PC-3 (cell line): Measurements from ENCODE around the gene USP20. TPM values are rescaled to one million over a fixed set of nuclear protein-coding genes. Genes with fewer than 3 reads are reported as not detected.

Experiments used
- ATAC-seq: fragments of 200-7000 bp; cut with Tn5 transposase; 2 replicates; pipeline ENCODE4 v1.9.1; 2020; ENCODE audit warnings: mild to moderate bottlenecking, moderate library complexity
- BruUV-seq: library from RNA; stranded (reverse); fragments of 400-500 nt; replicated peaks from 2 replicates; lab custom pipeline; 2021; lab: Mats Ljungman, UMichigan
- CTCF ChIA-PET: fragments of 300-600 bp; sonication (Branson Sonifier 250); formaldehyde crosslinking; loops from one replicate; lab custom pipeline; 2022; ENCODE audit warnings: antibody characterized with exemption; lab: Charles Lee
- POLR2A ChIA-PET: fragments of 300-600 bp; sonication (Branson Sonifier 250); formaldehyde crosslinking; loops from one replicate; lab custom pipeline; 2022; ENCODE audit warnings: antibody characterized with exemption; ENCODE audit not compliant: unreplicated experiment; lab: Charles Lee
- DNase-seq: peaks from one replicate; pipeline ENCODE4 v3.0.0-alpha.2; 2015
- H2AFZ ChIP-seq: fragments of 300-600 bp; sonication (generic); 2 replicates; pipeline ENCODE4 v1.6.0; 2016; ENCODE audit warnings: antibody characterized with exemption, low read length
- H3F3A ChIP-seq: fragments of 300-600 bp; sonication (generic); one replicate; pipeline ENCODE4 v1.6.0; 2017; ENCODE audit warnings: antibody characterized with exemption, low read length, control low read depth, mild to moderate bottlenecking; ENCODE audit not compliant: unreplicated experiment
- H3K27ac ChIP-seq: fragments of 300-600 bp; sonication (generic); 2 replicates; pipeline ENCODE4 v1.5.1; 2016; ENCODE audit warnings: mild to moderate bottlenecking, low read length
- H3K27me3 ChIP-seq: fragments of 300-600 bp; sonication (generic); 2 replicates; pipeline ENCODE4 v1.6.1; 2016; ENCODE audit warnings: low read length, mixed read lengths
- H3K36me3 ChIP-seq: fragments of 300-600 bp; sonication (generic); 2 replicates; pipeline ENCODE4 v1.6.1; 2016; ENCODE audit warnings: low read depth, mixed run types, low read length, mixed read lengths
- H3K4me1 ChIP-seq: fragments of 300-600 bp; sonication (generic); 2 replicates; pipeline ENCODE4 v1.5.1; 2016; ENCODE audit warnings: low read length; ENCODE audit not compliant: insufficient read depth
- H3K4me2 ChIP-seq: fragments of 300-600 bp; sonication (generic); 2 replicates; pipeline ENCODE4 v1.6.0; 2016; ENCODE audit warnings: low read length
- H3K4me3 ChIP-seq: fragments of 300-600 bp; sonication (generic); 2 replicates; pipeline ENCODE4 v1.5.1; 2016; ENCODE audit warnings: mild to moderate bottlenecking, low read length, mixed read lengths
- H3K79me2 ChIP-seq: fragments of 300-600 bp; sonication (generic); 2 replicates; pipeline ENCODE4 v1.6.1; 2017; ENCODE audit warnings: low read length, mixed read lengths
- H3K9ac ChIP-seq: fragments of 300-600 bp; sonication (generic); 2 replicates; pipeline ENCODE4 v1.6.0; 2016; ENCODE audit warnings: mild to moderate bottlenecking, low read length
- H3K9me2 ChIP-seq: fragments of 300-600 bp; sonication (generic); replicated peaks from 2 replicates; pipeline ENCODE4 v1.6.1; 2016; ENCODE audit warnings: mixed run types, low read length, mixed read lengths
- H3K9me3 ChIP-seq: fragments of 300-600 bp; sonication (generic); 2 replicates; pipeline ENCODE4 v1.6.1; 2016; ENCODE audit warnings: low read length, mixed read lengths
- H4K20me1 ChIP-seq: fragments of 300-600 bp; sonication (generic); 2 replicates; pipeline ENCODE4 v1.6.1; 2016; ENCODE audit warnings: low read length, mixed read lengths
- EZH2 ChIP-seq: fragments of 300-600 bp; sonication (generic); IDR thresholded peaks from one replicate; pipeline ENCODE4 v1.6.1; 2017; ENCODE audit warnings: antibody characterized with exemption, mild to moderate bottlenecking, low read length; ENCODE audit not compliant: unreplicated experiment
- EZH2phosphoT487 ChIP-seq: fragments of 300-600 bp; sonication (generic); IDR thresholded peaks from 2 replicates; pipeline ENCODE4 v1.6.1; 2018; ENCODE audit warnings: mild to moderate bottlenecking, antibody characterized with exemption, low read length, borderline replicate concordance
- intact Hi-C: fragments of 100-400 bp; cut with micrococcal nuclease; formaldehyde crosslinking; loops from 2 replicates; pipeline ENCODE4 v1.9.0; 2023
- total RNA-seq: library from RNA; depleted of rRNA; stranded (reverse); fragments of >200 nt; gene quantifications from 2 replicates; pipeline ENCODE4 v1.2.3, GENCODE V29; 2014
- TF ChIP-seq, protein P1 (sequence below): fragments of 300-600 bp; sonication (generic); conservative IDR thresholded peaks from 2 replicates; pipeline ENCODE4 v1.5.1; 2017; ENCODE audit warnings: antibody characterized with exemption, low read depth, mild to moderate bottlenecking, low read length

The USP20 gene
- total RNA-seq, 1 experiment from 2014 or later = 15.0 TPM

DNA sequence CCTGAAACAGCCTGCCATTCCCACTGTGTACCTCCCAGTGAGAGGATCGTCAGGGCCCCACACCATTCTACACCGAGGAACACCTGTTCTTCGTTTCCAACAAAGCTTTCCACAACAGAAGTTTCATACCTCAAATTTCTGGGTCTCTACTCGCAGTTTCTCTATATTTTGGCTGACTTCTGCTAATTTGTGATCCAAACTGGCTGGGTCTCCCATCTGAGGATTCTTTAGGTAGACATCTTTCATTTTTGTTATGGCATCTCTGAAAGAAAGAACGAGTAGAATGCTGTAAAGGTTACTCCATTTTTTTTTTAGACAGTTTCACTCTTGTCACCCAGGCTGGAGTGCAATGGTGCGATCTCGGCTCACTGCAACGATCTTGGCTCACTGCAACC, 67.5 kb downstream of the USP20 start:
- Histone ChIP-seq H3K9ac (no peak overlapping the region), H3K4me2 (no peak overlapping the region), H3K79me2 (no peaks in the 10 kb centered on the region), H3K36me3 (0 out of 2 replicates have a peak, but pooled peaks cover 4% of the 10 kb centered on the region), H4K20me1 (no peaks in the 10 kb centered on the region), H3K9me3 (no peaks in the 10 kb centered on the region), H3K4me3 (no peak overlapping the region), H2AFZ (no peak overlapping the region), H3F3A (no peaks in the 10 kb centered on the region), H3K9me2 (no peaks in the 10 kb centered on the region), H3K27me3 (no peaks in the 10 kb centered on the region), H3K27ac (no peak overlapping the region), H3K4me1 (no peaks in the 10 kb centered on the region)
- ChIA-PET CTCF (no interaction called here), POLR2A (no interaction called here)
- intact Hi-C loops = no loop called here
- no TSS peak for BruUV-seq
- ATAC-seq (no peak), DNase-seq (no peak)
- no peak for TF ChIP-seq EZH2phosphoT487
- TF ChIP-seq, protein P1, sequence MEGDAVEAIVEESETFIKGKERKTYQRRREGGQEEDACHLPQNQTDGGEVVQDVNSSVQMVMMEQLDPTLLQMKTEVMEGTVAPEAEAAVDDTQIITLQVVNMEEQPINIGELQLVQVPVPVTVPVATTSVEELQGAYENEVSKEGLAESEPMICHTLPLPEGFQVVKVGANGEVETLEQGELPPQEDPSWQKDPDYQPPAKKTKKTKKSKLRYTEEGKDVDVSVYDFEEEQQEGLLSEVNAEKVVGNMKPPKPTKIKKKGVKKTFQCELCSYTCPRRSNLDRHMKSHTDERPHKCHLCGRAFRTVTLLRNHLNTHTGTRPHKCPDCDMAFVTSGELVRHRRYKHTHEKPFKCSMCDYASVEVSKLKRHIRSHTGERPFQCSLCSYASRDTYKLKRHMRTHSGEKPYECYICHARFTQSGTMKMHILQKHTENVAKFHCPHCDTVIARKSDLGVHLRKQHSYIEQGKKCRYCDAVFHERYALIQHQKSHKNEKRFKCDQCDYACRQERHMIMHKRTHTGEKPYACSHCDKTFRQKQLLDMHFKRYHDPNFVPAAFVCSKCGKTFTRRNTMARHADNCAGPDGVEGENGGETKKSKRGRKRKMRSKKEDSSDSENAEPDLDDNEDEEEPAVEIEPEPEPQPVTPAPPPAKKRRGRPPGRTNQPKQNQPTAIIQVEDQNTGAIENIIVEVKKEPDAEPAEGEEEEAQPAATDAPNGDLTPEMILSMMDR = no peak
- TF ChIP-seq EZH2 = no peak

DNA sequence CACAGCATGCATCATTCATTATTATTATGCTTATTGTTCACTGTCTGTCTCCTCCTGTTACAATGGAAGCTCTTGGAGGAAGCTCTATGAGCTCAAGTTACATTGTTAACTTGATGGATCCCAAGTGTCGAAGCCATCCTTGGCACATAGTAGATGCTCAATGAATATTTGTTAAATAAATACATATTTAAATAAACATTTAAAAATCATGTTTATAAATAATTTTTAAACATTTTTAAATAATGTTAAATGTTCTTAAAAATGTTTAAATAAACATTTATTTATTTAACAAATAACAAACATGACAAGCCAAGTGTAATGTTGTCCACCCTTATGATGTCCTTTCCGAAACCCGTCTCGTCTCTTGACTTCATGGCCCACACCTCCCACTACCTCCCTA, 69.5 kb downstream of the USP20 start:
- 0 out of 2 replicates have a peak, but pooled peaks cover 4% of the 10 kb centered on the region for H3K36me3 ChIP-seq
- ATAC-seq (no peak), DNase-seq (no peak)
- H4K20me1 ChIP-seq = no peaks in the 10 kb centered on the region
- ChIA-PET POLR2A (no interaction called here), CTCF (no interaction called here)
- intact Hi-C loops = no loop called here
- peaks cover under 1% of the 10 kb centered on the region for H3K4me1 ChIP-seq
- no peak overlapping the region for H3K4me3 ChIP-seq
- H3K9me3 ChIP-seq = no peaks in the 10 kb centered on the region
- no peak overlapping the region for H3K27ac ChIP-seq
- H3F3A ChIP-seq = no peaks in the 10 kb centered on the region
- BruUV-seq = no TSS peak
- H2AFZ ChIP-seq = no peak overlapping the region
- no peak overlapping the region for H3K4me2 ChIP-seq
- no peak overlapping the region for H3K9ac ChIP-seq
- H3K79me2 ChIP-seq = no peaks in the 10 kb centered on the region
- TF ChIP-seq, protein P1 = no peak
- TF ChIP-seq EZH2phosphoT487 (no peak), EZH2 (no peak)
- no peaks in the 10 kb centered on the region for H3K27me3 ChIP-seq
- H3K9me2 ChIP-seq = no peaks in the 10 kb centered on the region

GRCh38 chr9:129906298-129906697, 71.0 kb downstream of the USP20 start:
- Histone ChIP-seq H3F3A (no peaks in the 10 kb centered on the region), H4K20me1 (no peaks in the 10 kb centered on the region), H3K9ac (no peak overlapping the region), H3K9me2 (no peaks in the 10 kb centered on the region), H3K4me1 (peaks cover 14% of the 10 kb centered on the region), H2AFZ (no peak overlapping the region), H3K79me2 (no peaks in the 10 kb centered on the region), H3K27me3 (no peaks in the 10 kb centered on the region), H3K4me3 (no peak overlapping the region), H3K36me3 (no peaks in the 10 kb centered on the region), H3K27ac (no peak overlapping the region), H3K4me2 (no peak overlapping the region), H3K9me3 (no peaks in the 10 kb centered on the region)
- ChIA-PET CTCF (no interaction called here), POLR2A (no interaction called here)
- TF ChIP-seq EZH2phosphoT487 = no peak
- TF ChIP-seq, protein P1 = no peak
- TF ChIP-seq EZH2 = no peak
- no peak for ATAC-seq
- no peak for DNase-seq
- intact Hi-C loops = no loop called here
- no TSS peak for BruUV-seq
